T-helper 17 cell (primary cell): ENCODE results near the gene SLC38A4. TPM values are rescaled to one million over a fixed set of nuclear protein-coding genes. Genes with fewer than 3 reads are reported as not detected.

Experiments
- ATAC-seq: fragments of 150-1000 bp; cut with Tn5 transposase; 2 replicates; pipeline ENCODE4 v1.10.0; 2021; ENCODE audit warnings: mild to moderate bottlenecking, moderate library complexity
- DNase-seq, 3 donors: peaks; one replicate each; pipeline versions ENCODE4 v3.0.0 to v3.0.0-alpha.2; 2020 to 2021
- H3K9me3 ChIP-seq: one replicate; pipeline ENCODE4 v1.7.0; 2013; ENCODE audit warnings: low read length, mild to moderate bottlenecking; ENCODE audit not compliant: control insufficient read depth, poor library complexity, severe bottlenecking
- H3K27ac Mint-ChIP-seq: one replicate; pipeline ENCODE4 v1.8.0; 2022; ENCODE audit warnings: mild to moderate bottlenecking, moderate library complexity, mixed read lengths
- H3K27me3 Mint-ChIP-seq: one replicate; pipeline ENCODE4 v1.8.0; 2022; ENCODE audit warnings: mixed read lengths
- H3K36me3 Mint-ChIP-seq: one replicate; pipeline ENCODE4 v1.8.0; 2022; ENCODE audit warnings: low read depth, mixed read lengths
- H3K4me1 Mint-ChIP-seq: one replicate; pipeline ENCODE4 v1.8.0; 2022; ENCODE audit warnings: mild to moderate bottlenecking, mixed read lengths
- H3K4me3 Mint-ChIP-seq: one replicate; pipeline ENCODE4 v1.8.0; 2022; ENCODE audit warnings: mild to moderate bottlenecking, moderate library complexity, mixed read lengths
- total RNA-seq, 4 donors: library from RNA in 2 of 4; stranded (reverse) in 2 of 4; gene quantifications; one replicate each; pipeline ENCODE4 v1.2.3 and lab custom pipeline; 2022 to 2026

The SLC38A4 gene
- total RNA-seq, 2 donors from 2014 or later, result not detected

DNA sequence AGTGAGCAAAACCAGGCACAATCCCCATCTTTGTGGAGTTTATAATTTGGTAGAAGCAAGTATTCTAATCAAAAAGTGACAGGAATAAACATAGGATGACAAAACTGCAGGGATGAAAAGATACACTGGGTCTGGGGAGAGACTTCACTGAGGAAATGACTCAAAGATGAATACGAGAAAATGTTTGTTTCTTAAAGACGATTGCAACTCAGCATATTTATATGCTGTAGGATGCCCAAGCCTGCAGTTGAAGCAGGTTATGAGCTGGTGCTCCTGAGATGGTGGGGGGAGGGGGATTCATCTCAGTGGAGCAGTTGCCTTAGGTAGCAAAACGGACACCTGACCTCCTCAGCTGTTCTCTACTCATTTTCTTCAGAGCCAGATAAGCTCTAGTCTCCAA is 13.4 kb upstream of the SLC38A4 start:
- H3K4me1 Mint-ChIP-seq, result no peaks in the 10 kb centered on the region
- ATAC-seq, result no peak
- H3K4me3 Mint-ChIP-seq, result no peak overlapping the region
- no peaks in the 10 kb centered on the region for H3K9me3 ChIP-seq
- H3K36me3 Mint-ChIP-seq, result no peaks in the 10 kb centered on the region
- peaks cover 62% of the 10 kb centered on the region for H3K27me3 Mint-ChIP-seq
- H3K27ac Mint-ChIP-seq, result no peak overlapping the region
- DNase-seq, result no peak

- H3K27me3 Mint-ChIP-seq, result peaks cover 65% of the 10 kb centered on the region
- H3K36me3 Mint-ChIP-seq, result peaks cover 6% of the 10 kb centered on the region
- no peak overlapping the region for H3K4me3 Mint-ChIP-seq
- no peaks in the 10 kb centered on the region for H3K9me3 ChIP-seq
- DNase-seq, result no peak
- H3K27ac Mint-ChIP-seq, result no peak overlapping the region
- H3K4me1 Mint-ChIP-seq, result peaks cover 12% of the 10 kb centered on the region
- no peak for ATAC-seq
Observed at GRCh38 chr12:46835785-46836184, 10.0 kb upstream of the SLC38A4 start.

DNA sequence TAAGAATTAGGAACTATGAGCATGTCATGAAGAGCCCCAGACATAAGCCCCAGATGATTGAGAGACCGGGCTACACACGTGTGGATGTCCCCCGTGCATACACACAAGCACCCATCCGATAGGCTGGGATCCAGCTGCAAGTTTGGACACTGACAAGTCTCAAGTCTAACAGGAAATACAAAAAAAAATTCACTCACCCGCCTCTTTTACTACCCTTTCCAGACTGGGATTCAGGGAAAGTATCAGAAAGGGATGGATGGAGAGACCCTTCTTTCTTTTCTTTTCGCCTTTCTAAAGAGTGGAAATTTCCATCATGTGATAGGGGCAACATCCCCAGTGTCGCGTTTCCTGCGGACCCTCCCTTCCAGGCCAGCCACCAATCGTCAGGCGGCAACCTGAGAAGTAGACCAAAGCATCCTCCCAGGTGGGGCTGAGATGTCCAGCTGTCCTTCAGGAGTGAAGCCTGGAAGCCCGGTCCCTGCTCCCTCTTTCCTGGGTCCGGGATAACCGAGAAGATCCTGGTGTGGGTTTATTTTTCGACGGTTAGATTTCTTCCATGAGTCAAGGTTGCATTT is 6.4 kb upstream of the SLC38A4 start:
- Mint-ChIP-seq H3K4me1 (peaks cover 18% of the 10 kb centered on the region), H3K4me3 (no peak overlapping the region), H3K27me3 (peaks cover 80% of the 10 kb centered on the region), H3K36me3 (peaks cover 6% of the 10 kb centered on the region), H3K27ac (no peak overlapping the region)
- no peaks in the 10 kb centered on the region for H3K9me3 ChIP-seq
- DNase-seq, result no peak
- ATAC-seq, result no peak

GRCh38 chr12:46831335-46832129 is 5.7 kb upstream of the SLC38A4 start:
- H3K4me3 Mint-ChIP-seq, result peak overlapping the region; percentile 80
- H3K27me3 Mint-ChIP-seq, result peaks cover 83% of the 10 kb centered on the region
- ATAC-seq, result no peak

GRCh38 chr12:46830731-46831334 is 5.0 kb upstream of the SLC38A4 start:
- no peak for ATAC-seq
- peaks cover 6% of the 10 kb centered on the region for H3K36me3 Mint-ChIP-seq
- H3K4me3 Mint-ChIP-seq, result peak overlapping the region; percentile 80
- no peak for DNase-seq
- H3K27me3 Mint-ChIP-seq, result peaks cover 82% of the 10 kb centered on the region
- no peaks in the 10 kb centered on the region for H3K9me3 ChIP-seq
- peaks cover 18% of the 10 kb centered on the region for H3K4me1 Mint-ChIP-seq
- H3K27ac Mint-ChIP-seq, result no peak overlapping the region

More at GRCh38 chr12:46831335-46832129, 5.7 kb upstream of the SLC38A4 start:
- Mint-ChIP-seq H3K36me3 (peaks cover 6% of the 10 kb centered on the region), H3K4me1 (peaks cover 18% of the 10 kb centered on the region), H3K27ac (no peak overlapping the region)
- no peak for DNase-seq
- no peaks in the 10 kb centered on the region for H3K9me3 ChIP-seq

DNA sequence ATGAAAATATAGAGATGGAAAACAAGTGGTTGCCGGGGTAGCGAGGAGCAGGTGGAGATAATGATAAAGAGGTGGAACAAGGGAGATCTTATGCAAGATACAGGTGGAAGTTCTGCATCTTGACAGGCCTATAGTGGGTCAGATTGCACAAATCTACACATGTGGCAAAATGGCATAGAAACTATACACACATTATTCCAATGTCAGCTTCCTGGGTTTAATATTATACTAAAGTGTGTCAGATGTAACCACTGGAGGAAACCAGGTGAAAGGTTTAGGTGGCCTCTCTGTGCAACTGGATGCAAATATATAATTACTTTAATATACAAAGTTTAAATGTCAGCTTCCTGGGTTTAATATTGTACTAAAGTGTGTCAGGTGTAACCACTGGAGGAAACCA is 1.1 kb downstream of the SLC38A4 start:
- Mint-ChIP-seq H3K27me3 (peaks cover 66% of the 10 kb centered on the region), H3K4me1 (peaks cover 4% of the 10 kb centered on the region)

GRCh38 chr12:46818642-46819041 is 7.2 kb downstream of the SLC38A4 start:
- no peaks in the 10 kb centered on the region for H3K36me3 Mint-ChIP-seq
- H3K27ac Mint-ChIP-seq, result no peak overlapping the region
- no peak for ATAC-seq
- H3K4me1 Mint-ChIP-seq, result no peaks in the 10 kb centered on the region
- peaks cover 15% of the 10 kb centered on the region for H3K27me3 Mint-ChIP-seq
- no peaks in the 10 kb centered on the region for H3K9me3 ChIP-seq
- H3K4me3 Mint-ChIP-seq, result no peak overlapping the region
- no peak for DNase-seq

More for the DNA sequence above, 1.1 kb downstream of the SLC38A4 start:
- no peak for DNase-seq
- H3K9me3 ChIP-seq, result no peaks in the 10 kb centered on the region
- ATAC-seq, result no peak
- Mint-ChIP-seq H3K4me3 (no peak overlapping the region), H3K36me3 (no peaks in the 10 kb centered on the region), H3K27ac (no peak overlapping the region)

DNA sequence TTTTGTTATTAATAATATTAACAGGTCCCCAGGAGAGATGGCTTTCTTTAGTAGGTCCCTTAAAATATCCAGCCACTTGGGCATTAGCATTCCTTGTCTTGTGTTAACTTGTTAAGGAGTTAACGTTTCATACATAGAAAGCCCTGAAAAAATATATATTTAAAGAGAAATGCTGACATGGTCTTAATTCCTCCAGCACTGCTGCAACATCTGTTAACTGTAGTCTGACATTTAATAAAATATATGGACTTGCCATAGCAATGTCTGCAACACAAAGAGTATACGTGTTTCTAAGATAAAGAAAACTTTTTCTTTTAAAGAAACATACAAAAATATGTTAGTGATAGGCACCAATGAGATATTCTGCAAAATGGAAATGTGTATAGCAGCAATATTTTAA is 10.0 kb downstream of the SLC38A4 start:
- Mint-ChIP-seq H3K4me1 (peaks cover 8% of the 10 kb centered on the region), H3K27me3 (no peaks in the 10 kb centered on the region), H3K27ac (no peak overlapping the region), H3K4me3 (no peak overlapping the region), H3K36me3 (no peaks in the 10 kb centered on the region)
- no peak for DNase-seq
- no peaks in the 10 kb centered on the region for H3K9me3 ChIP-seq
- no peak for ATAC-seq

- ATAC-seq (no peak), DNase-seq (no peak)
- no peak overlapping the region for H3K27ac Mint-ChIP-seq
- H3K36me3 Mint-ChIP-seq, result no peaks in the 10 kb centered on the region
- H3K9me3 ChIP-seq, result no peaks in the 10 kb centered on the region
- peaks cover under 1% of the 10 kb centered on the region for H3K27me3 Mint-ChIP-seq
- peaks cover 8% of the 10 kb centered on the region for H3K4me1 Mint-ChIP-seq
- no peak overlapping the region for H3K4me3 Mint-ChIP-seq
Observed at GRCh38 chr12:46814143-46814542, 11.7 kb downstream of the SLC38A4 start.

DNA sequence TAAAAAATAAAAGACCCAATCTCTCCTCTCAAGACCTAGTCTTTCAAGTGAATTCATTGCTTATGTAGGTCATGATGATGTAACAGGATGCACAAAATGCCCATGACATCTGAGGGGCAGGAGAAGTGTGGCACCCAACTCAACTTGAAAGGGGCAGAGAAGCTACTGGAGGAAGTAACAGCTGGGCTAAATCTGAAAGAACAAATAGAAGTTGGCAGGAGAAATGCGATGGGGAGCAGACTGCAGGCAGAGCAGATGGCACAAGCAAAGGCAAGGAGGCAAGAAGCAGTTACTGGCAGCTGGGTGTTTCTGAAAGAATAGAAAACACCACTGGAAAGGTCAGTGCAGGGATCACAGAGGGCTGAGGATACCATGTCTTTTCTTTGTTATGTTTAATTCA is 14.6 kb downstream of the SLC38A4 start:
- Mint-ChIP-seq H3K36me3 (no peaks in the 10 kb centered on the region), H3K27me3 (peaks cover 8% of the 10 kb centered on the region), H3K4me3 (peak overlapping the region; percentile 2), H3K4me1 (peaks cover 8% of the 10 kb centered on the region), H3K27ac (no peak overlapping the region)
- no peaks in the 10 kb centered on the region for H3K9me3 ChIP-seq
- ATAC-seq (peak; percentile 60), DNase-seq (no peak)

GRCh38 chr12:46808955-46809697 is 16.7 kb downstream of the SLC38A4 start:
- H3K27ac Mint-ChIP-seq, result no peak overlapping the region
- no peak for ATAC-seq

GRCh38 chr12:46808317-46808716 is 17.5 kb downstream of the SLC38A4 start:
- H3K27ac Mint-ChIP-seq, result no peak overlapping the region
- no peaks in the 10 kb centered on the region for H3K36me3 Mint-ChIP-seq
- ATAC-seq, result no peak

More at GRCh38 chr12:46808955-46809697, 16.7 kb downstream of the SLC38A4 start:
- Mint-ChIP-seq H3K36me3 (no peaks in the 10 kb centered on the region), H3K4me1 (peaks cover 8% of the 10 kb centered on the region), H3K27me3 (peaks cover 15% of the 10 kb centered on the region), H3K4me3 (no peak overlapping the region)
- H3K9me3 ChIP-seq, result no peaks in the 10 kb centered on the region
- no peak for DNase-seq

GRCh38 chr12:46804054-46804453 is 21.7 kb downstream of the SLC38A4 start:
- ATAC-seq (no peak), DNase-seq (no peak)
- no peak overlapping the region for H3K4me3 Mint-ChIP-seq
- no peaks in the 10 kb centered on the region for H3K9me3 ChIP-seq
- H3K27ac Mint-ChIP-seq, result no peak overlapping the region
- H3K27me3 Mint-ChIP-seq, result peaks cover 26% of the 10 kb centered on the region
- no peaks in the 10 kb centered on the region for H3K36me3 Mint-ChIP-seq
- H3K4me1 Mint-ChIP-seq, result no peaks in the 10 kb centered on the region

More at GRCh38 chr12:46808317-46808716, 17.5 kb downstream of the SLC38A4 start:
- Mint-ChIP-seq H3K27me3 (peaks cover 15% of the 10 kb centered on the region), H3K4me3 (no peak overlapping the region), H3K4me1 (peaks cover 8% of the 10 kb centered on the region)
- DNase-seq, result no peak
- H3K9me3 ChIP-seq, result no peaks in the 10 kb centered on the region
